ENCODE measurements around the gene ATAD3B.
"Not testable (repeated sequence)": the region's sequence is repeated elsewhere in the genome, so short reads cannot be mapped to it uniquely, and the experiment has no call there.

DNA sequence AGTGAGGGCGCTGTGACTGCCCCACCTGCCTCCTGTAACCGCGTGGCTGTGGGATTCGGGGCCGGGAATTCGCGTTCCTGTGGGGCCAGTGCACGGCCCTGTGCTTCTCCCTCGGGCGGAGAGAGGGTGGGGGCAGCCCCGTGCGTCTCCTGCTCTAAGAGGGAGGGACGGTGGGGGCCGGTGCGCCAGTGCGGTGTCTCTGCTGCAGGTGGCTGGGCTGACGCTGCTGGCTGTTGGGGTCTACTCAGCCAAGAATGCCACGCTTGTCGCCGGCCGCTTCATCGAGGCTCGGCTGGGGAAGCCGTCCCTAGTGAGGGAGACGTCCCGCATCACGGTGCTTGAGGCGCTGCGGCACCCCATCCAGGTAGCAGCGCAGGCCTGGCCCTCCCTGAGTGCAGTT is 51.0 kb downstream of the ATAD3B start:
- TF ChIP-seq, protein P1, sequence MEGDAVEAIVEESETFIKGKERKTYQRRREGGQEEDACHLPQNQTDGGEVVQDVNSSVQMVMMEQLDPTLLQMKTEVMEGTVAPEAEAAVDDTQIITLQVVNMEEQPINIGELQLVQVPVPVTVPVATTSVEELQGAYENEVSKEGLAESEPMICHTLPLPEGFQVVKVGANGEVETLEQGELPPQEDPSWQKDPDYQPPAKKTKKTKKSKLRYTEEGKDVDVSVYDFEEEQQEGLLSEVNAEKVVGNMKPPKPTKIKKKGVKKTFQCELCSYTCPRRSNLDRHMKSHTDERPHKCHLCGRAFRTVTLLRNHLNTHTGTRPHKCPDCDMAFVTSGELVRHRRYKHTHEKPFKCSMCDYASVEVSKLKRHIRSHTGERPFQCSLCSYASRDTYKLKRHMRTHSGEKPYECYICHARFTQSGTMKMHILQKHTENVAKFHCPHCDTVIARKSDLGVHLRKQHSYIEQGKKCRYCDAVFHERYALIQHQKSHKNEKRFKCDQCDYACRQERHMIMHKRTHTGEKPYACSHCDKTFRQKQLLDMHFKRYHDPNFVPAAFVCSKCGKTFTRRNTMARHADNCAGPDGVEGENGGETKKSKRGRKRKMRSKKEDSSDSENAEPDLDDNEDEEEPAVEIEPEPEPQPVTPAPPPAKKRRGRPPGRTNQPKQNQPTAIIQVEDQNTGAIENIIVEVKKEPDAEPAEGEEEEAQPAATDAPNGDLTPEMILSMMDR (IDR thresholded peaks at IDR 0.05; ENCODE audit: low read depth, low read length): not testable (repeated sequence)
- not testable (repeated sequence) for TF ChIP-seq EZH2phosphoT487 (IDR thresholded peaks at IDR 0.05; ENCODE audit: low read depth)
